ENCODE measurements around the gene AGPAT2. TPM values are rescaled to one million over a fixed set of nuclear protein-coding genes. Genes with fewer than 3 reads are reported as not detected.
A peak's percentile ranks its signal among the peaks of the same experiment; 100 is the strongest.

Gene AGPAT2
- total and polyA plus RNA-seq, 2 donors (not counting 1 experiment from before 2014, with no cell fraction given): 25.1 to 28.4 TPM

GRCh38 chr9:136659861-136660784, 27.1 kb downstream of the AGPAT2 start:
- H3K27me3 Mint-ChIP-seq: peaks cover 41% of the 10 kb centered on the region

More at GRCh38 chr9:136659861-136660784, 27.1 kb downstream of the AGPAT2 start:
- no peak overlapping the region for H3K4me3 ChIP-seq (ENCODE audit: control extremely low read depth in 1 of 5, extremely low read depth in 1 of 5, insufficient read depth in 1 of 5, low read depth in 2 of 5, low read length in 4 of 5)
- TF ChIP-seq EZH2 (IDR thresholded peaks at IDR 0.05; ENCODE audit: borderline replicate concordance, insufficient read depth, low read depth, low read length, poor library complexity, severe bottlenecking) (peak; percentile 21), CTCF (IDR thresholded peaks at IDR 0.05) (no peak)
- DNase-seq (no peak), ATAC-seq (ENCODE audit: low read depth) (no peak)
- H3K27me3 ChIP-seq (replicated peaks in 1 of 4; ENCODE audit: control extremely low read depth in 1 of 4, control insufficient read depth in 3 of 4, insufficient read depth in 4 of 4, low read length in 3 of 4): peaks cover 0 to 99% (median 58%) of the 10 kb centered on the region in 4 experiments
- peaks cover 0 to 41% (median 0%) of the 10 kb centered on the region in 3 donors for H3K9me3 ChIP-seq (ENCODE audit: control extremely low read depth in 1 of 3, control insufficient read depth in 2 of 3, insufficient read depth in 1 of 3, low read length in 2 of 3)
- CTCF ChIA-PET: no interaction called here
- no peaks in the 10 kb centered on the region for H3K36me3 ChIP-seq (replicated peaks in 1 of 2; ENCODE audit: control extremely low read depth in 1 of 2, control insufficient read depth in 1 of 2, extremely low read depth in 1 of 2, insufficient read depth in 2 of 2, low read length in 1 of 2)
- Mint-ChIP-seq H3K4me1 (peaks cover 32% of the 10 kb centered on the region), H3K9me3 (ENCODE audit: insufficient read depth) (no peaks in the 10 kb centered on the region), H3K4me3 (no peak overlapping the region), H3K27ac (no peak overlapping the region)
- peaks cover 47 to 53% of the 10 kb centered on the region in 2 donors for H3K4me1 ChIP-seq (ENCODE audit: control insufficient read depth in 2 of 2, insufficient read depth in 2 of 2, low read length in 2 of 2)
- no peak overlapping the region for H3K4me2 ChIP-seq (replicated peaks; ENCODE audit: low read depth, low read length, poor library complexity, severe bottlenecking)
- H2AFZ ChIP-seq (ENCODE audit: insufficient read depth, low read depth, low read length, poor library complexity, severe bottlenecking): no peak overlapping the region
- intact Hi-C loops (cut with micrococcal nuclease): loop anchor here (10.0 kb wide), 1 partner anchor 55 kb away; the partner anchor contains the start of gene DIPK1B
- H3K27ac ChIP-seq (ENCODE audit: low read length in 2 of 2): no peak overlapping the region
- POLR2A ChIA-PET: no interaction called here
- 14% methylated on average over 14 of the region's 21 CpGs for WGBS (ENCODE audit: insufficient coverage)
- H3K79me2 ChIP-seq (ENCODE audit: control insufficient read depth, insufficient read depth, low read length): no peaks in the 10 kb centered on the region
- H3K9ac ChIP-seq (ENCODE audit: low read length): no peak overlapping the region
- no peaks in the 10 kb centered on the region for H4K20me1 ChIP-seq (ENCODE audit: control insufficient read depth, insufficient read depth, low read length, poor library complexity, severe bottlenecking)

All from B cell (primary cell).